HG03103 (cell line): ENCODE results near the gene EEA1.

Source experiments
- ATAC-seq: cut with Tn5 transposase; IDR thresholded peaks from one replicate; pipeline ENCODE4 v1.9.1; 2021; ENCODE audit warnings: low read depth; ENCODE audit not compliant: unreplicated experiment

Gene EEA1

GRCh38 chr12:92898755-92899154, 30.3 kb downstream of the EEA1 start:
- no peak for ATAC-seq

- no peak for ATAC-seq
These were observed 31.3 kb downstream of the EEA1 start for GRCh38 chr12:92897844-92898243.

- ATAC-seq, result no peak
These were observed 38.4 kb downstream of the EEA1 start for GRCh38 chr12:92890601-92891106.

GRCh38 chr12:92886131-92886530, 43.0 kb downstream of the EEA1 start:
- ATAC-seq, result no peak

GRCh38 chr12:92879698-92880322, 49.3 kb downstream of the EEA1 start:
- ATAC-seq, result no peak

GRCh38 chr12:92877904-92878303, 51.2 kb downstream of the EEA1 start:
- no peak for ATAC-seq

- ATAC-seq, result no peak
These were observed 52.6 kb downstream of the EEA1 start for GRCh38 chr12:92876496-92876895.

GRCh38 chr12:92871116-92871515, 58.0 kb downstream of the EEA1 start:
- no peak for ATAC-seq

- ATAC-seq, result no peak
These were observed 62.7 kb downstream of the EEA1 start for GRCh38 chr12:92866418-92866817.

GRCh38 chr12:92863251-92863650, 65.8 kb downstream of the EEA1 start:
- no peak for ATAC-seq

- ATAC-seq, result no peak
These were observed 67.7 kb downstream of the EEA1 start for GRCh38 chr12:92861381-92861780.

GRCh38 chr12:92860521-92860920, 68.6 kb downstream of the EEA1 start:
- ATAC-seq, result no peak

- no peak for ATAC-seq
These were observed 69.3 kb downstream of the EEA1 start for GRCh38 chr12:92859650-92860386.

- no peak for ATAC-seq
These were observed 71.3 kb downstream of the EEA1 start for GRCh38 chr12:92857818-92858217.

- ATAC-seq, result no peak
These were observed 74.8 kb downstream of the EEA1 start for GRCh38 chr12:92854344-92854743.

GRCh38 chr12:92848740-92849139, 80.4 kb downstream of the EEA1 start:
- no peak for ATAC-seq

- ATAC-seq, result no peak
These were observed 81.7 kb downstream of the EEA1 start for GRCh38 chr12:92847368-92847767.

- ATAC-seq, result no peak
These were observed 83.8 kb downstream of the EEA1 start for GRCh38 chr12:92845329-92845728.

- ATAC-seq, result no peak
These were observed 84.8 kb downstream of the EEA1 start for GRCh38 chr12:92844151-92844763.

- no peak for ATAC-seq
These were observed 99.3 kb downstream of the EEA1 start for GRCh38 chr12:92829686-92830282.

GRCh38 chr12:92828565-92828964, 100.5 kb downstream of the EEA1 start:
- no peak for ATAC-seq
